ENCODE measurements around the gene KIAA2012.

The KIAA2012 gene

GRCh38 chr2:202072737-202073401 is at the start of gene KIAA2012:
TSS of gene KIAA2012 (plus strand) at chr2:202073255. CDS start at chr2:202073628, 373 bp downstream.
- no peak for DNase-seq

GRCh38 chr2:202023904-202024266 is 49.2 kb upstream of the KIAA2012 start:
- DNase-seq: no peak

DNA sequence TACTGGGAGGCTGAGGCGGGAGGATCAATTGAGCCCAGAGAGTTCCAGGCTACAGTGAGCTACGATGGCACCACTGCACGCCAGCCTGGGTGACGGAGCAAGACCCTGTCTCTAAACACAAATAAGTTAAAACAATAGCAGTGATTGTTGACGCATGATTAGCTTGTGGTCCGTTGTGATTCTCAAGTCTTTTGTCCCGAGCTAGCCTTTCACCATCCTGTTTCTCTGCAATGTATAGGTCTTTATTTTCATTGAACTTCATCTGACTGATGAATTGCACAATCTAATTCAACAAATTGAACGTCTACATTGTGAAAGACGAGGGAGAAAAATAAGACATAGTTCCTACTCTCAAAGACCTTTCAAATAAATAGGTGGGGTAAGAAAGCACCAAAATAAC is 48.2 kb upstream of the KIAA2012 start:
- no peak for DNase-seq

DNA sequence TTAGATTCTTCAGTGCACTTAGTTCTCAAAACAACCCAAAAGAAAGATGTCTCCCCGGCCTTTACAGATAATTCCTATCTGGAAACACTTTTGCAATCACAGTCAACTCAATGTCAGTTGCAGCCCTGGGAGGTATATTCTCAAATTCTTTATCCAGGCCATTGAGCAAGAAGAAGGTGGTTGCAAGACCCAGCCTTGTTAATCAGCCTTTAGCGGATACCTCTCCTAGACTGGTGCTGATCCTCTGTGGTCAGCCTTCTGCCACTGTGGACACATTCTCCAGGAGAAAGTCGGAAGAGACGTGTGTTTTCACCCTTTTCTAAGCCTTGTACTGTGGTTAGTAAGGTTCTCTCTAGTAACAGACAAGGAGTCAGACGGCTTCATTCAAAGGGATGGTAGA is 47.2 kb upstream of the KIAA2012 start:
- no peak for DNase-seq

DNA sequence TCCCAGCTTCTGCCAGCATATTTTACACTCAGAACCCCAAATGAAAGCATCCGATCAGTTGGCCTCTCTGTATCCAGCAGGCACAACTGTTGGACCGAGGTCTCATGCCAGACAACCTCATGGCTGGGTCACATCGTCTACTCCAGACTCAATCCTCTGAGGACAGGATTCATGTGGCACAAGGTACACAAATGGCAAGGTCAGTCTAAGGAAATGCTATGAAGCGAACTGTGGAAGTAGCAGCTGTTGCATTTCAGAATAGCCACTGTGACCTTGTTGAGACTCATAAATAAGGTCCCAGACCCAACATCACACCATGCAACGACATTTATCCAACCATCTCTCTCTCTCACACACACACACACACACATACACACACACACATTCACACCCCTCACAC is 46.5 kb upstream of the KIAA2012 start:
- DNase-seq: no peak

DNA sequence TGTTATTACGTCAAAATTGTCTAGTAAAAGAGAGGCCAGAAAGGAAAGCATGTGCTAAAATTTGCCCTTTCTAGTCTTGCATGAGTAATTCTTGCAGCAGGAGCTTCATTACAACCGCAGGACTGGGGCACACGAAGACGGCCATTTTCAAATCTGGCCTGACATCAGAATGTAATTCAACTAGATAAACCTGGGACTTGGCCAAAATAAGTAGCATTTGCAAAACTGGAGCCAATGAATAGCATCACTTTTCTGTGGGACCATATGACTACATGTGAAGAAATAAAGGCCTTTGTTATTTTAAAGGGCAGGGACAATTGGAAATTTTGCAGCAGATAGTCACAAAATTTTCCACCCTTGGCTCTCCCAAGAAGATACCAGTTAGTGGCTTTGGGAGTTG is 42.4 kb upstream of the KIAA2012 start:
- no peak for DNase-seq

- DNase-seq: no peak
Measured at GRCh38 chr2:202031246-202031951, 41.7 kb upstream of the KIAA2012 start.

GRCh38 chr2:202032846-202033316 is 40.2 kb upstream of the KIAA2012 start:
- no peak for DNase-seq

DNA sequence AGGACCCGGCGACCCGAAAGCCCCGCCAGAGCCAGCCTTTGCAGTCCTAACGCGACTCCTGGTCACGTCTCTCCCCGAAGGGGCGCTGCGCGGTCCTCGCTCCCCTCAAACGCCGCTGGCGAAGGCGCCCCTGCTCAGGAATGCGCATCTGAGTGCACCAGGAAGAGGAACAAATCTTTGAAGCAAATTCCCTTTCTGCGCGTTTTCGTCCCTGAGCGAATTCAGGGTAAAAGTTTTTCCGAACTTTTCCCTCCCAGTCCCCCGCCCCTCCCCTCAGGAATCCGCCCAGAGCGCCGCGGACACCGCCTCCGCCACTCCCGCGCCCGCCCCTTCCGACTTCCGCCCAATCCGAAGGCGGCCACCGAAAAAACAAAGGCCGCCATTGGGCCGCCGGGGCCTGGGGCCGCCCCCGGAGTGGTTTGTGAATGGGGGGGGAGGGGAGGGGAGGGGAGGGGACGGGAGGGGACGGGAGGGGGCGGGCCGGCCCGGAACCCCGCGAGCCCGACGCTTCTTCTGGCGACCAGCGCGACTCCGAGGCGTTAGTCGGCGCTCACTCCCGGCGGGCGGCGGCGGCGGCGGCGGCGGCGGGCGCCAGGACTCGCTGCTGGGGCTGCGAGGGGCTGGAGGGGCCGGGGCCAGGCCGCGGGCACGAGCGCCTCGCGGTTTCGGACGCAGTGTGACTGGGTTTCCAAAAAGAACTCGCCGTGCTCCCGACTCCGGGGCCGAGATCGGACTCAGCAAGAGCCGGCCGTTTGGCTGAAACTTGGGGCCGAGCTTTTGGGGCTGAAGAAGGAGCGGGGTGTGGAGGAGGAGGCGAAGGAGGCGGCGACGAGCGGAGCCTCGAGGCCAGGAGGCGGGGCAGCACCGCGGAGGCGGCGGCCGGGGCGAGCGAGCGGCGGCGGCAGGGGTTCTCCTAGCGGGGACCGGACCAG is 39.5 kb upstream of the KIAA2012 start, which contains the start of gene FZD7:
FZD7 (plus strand) TSS at position 539 of the 932 bp plus-strand sequence. CDS start 793 bp downstream, outside the sequence.
- no peak for DNase-seq

GRCh38 chr2:202034249-202035088 is 38.6 kb upstream of the KIAA2012 start:
- no peak for DNase-seq

GRCh38 chr2:202035089-202035940 is 37.7 kb upstream of the KIAA2012 start:
- no peak for DNase-seq

GRCh38 chr2:202035941-202036372 is 37.1 kb upstream of the KIAA2012 start:
- DNase-seq: no peak

GRCh38 chr2:202036601-202037037 is 36.4 kb upstream of the KIAA2012 start:
- DNase-seq: no peak

DNA sequence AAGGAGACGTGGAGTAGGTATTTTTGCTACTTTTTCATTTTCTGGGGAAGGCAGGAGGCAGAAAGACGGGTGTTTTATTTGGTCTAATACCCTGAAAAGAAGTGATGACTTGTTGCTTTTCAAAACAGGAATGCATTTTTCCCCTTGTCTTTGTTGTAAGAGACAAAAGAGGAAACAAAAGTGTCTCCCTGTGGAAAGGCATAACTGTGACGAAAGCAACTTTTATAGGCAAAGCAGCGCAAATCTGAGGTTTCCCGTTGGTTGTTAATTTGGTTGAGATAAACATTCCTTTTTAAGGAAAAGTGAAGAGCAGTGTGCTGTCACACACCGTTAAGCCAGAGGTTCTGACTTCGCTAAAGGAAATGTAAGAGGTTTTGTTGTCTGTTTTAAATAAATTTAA is 36.0 kb upstream of the KIAA2012 start:
- DNase-seq: no peak

- DNase-seq: no peak
Measured at GRCh38 chr2:202038471-202039277, 34.4 kb upstream of the KIAA2012 start.

- no peak for DNase-seq
Measured at GRCh38 chr2:202039278-202040078, 33.6 kb upstream of the KIAA2012 start.

- DNase-seq: no peak
Measured at GRCh38 chr2:202040079-202040844, 32.8 kb upstream of the KIAA2012 start.

GRCh38 chr2:202042444-202042843 is 30.6 kb upstream of the KIAA2012 start:
- DNase-seq: no peak

- DNase-seq: no peak
Measured at GRCh38 chr2:202043475-202043874, 29.6 kb upstream of the KIAA2012 start.

Measured in NCI-H2081 treated with DMSO at 0.1 percent for 48 hours (cell line).